DMS79 (cell line): ENCODE measurements around the gene IL31.

ENCODE experiments used
- DNase-seq: peaks from one replicate; lab custom pipeline; 2025; lab: John Stamatoyannopoulos, UW

IL31 gene

GRCh38 chr12:122155705-122156104 lies 18.3 kb downstream of the IL31 start:
- no peak for DNase-seq

- DNase-seq = no peak
Measured at GRCh38 chr12:122152754-122153153, 21.3 kb downstream of the IL31 start.

GRCh38 chr12:122150127-122150681 lies 23.8 kb downstream of the IL31 start:
- no peak for DNase-seq

GRCh38 chr12:122148657-122149056 lies 25.4 kb downstream of the IL31 start:
- no peak for DNase-seq

- no peak for DNase-seq
Measured at GRCh38 chr12:122147514-122148290, 26.3 kb downstream of the IL31 start.

GRCh38 chr12:122145505-122146330 lies 28.3 kb downstream of the IL31 start:
- DNase-seq = no peak

- DNase-seq = no peak
Measured at GRCh38 chr12:122144885-122145284, 29.1 kb downstream of the IL31 start.

- no peak for DNase-seq
Measured at GRCh38 chr12:122142857-122143256, 31.2 kb downstream of the IL31 start.

- DNase-seq = no peak
Measured at GRCh38 chr12:122141911-122142725, 31.9 kb downstream of the IL31 start.

GRCh38 chr12:122140467-122141257 lies 33.4 kb downstream of the IL31 start:
- no peak for DNase-seq

GRCh38 chr12:122139941-122140340 lies 34.1 kb downstream of the IL31 start:
- DNase-seq = no peak

- peak; percentile 97 for DNase-seq
Measured at GRCh38 chr12:122139266-122139665, 34.8 kb downstream of the IL31 start.

GRCh38 chr12:122138616-122139015 lies 35.4 kb downstream of the IL31 start:
- DNase-seq = peak; percentile 12

GRCh38 chr12:122138181-122138580 lies 35.8 kb downstream of the IL31 start:
- DNase-seq = peak; percentile 45

GRCh38 chr12:122137681-122138080 lies 36.3 kb downstream of the IL31 start:
- peak; percentile 74 for DNase-seq

- no peak for DNase-seq
Measured at GRCh38 chr12:122137229-122137628, 36.8 kb downstream of the IL31 start.

- DNase-seq = no peak
Measured at GRCh38 chr12:122135437-122136031, 38.5 kb downstream of the IL31 start.

GRCh38 chr12:122133192-122133950 lies 40.6 kb downstream of the IL31 start:
- no peak for DNase-seq

GRCh38 chr12:122130150-122130549 lies 43.9 kb downstream of the IL31 start:
- no peak for DNase-seq

GRCh38 chr12:122129131-122129530 lies 44.9 kb downstream of the IL31 start:
- no peak for DNase-seq
